Neural progenitor cell (in vitro differentiated cells): ENCODE data around the gene IRF8. TPM values are rescaled to one million over a fixed set of nuclear protein-coding genes. Genes with fewer than 3 reads are reported as not detected.

ENCODE experiments used
- DNase-seq: peaks from one replicate; pipeline ENCODE4 v3.0.0-alpha.2; 2016; ENCODE audit warnings: low spot score
- H2AFZ ChIP-seq: fragments of 200-600 bp; sonication (generic); replicated peaks from 2 replicates; pipeline ENCODE4 v1.6.1; 2016; ENCODE audit warnings: antibody characterized with exemption
- H3F3A ChIP-seq: fragments of 200-600 bp; sonication (generic); 2 replicates; pipeline ENCODE4 v1.6.1; 2016; ENCODE audit warnings: antibody characterized with exemption, low read depth
- H3K27ac ChIP-seq: fragments of 200-600 bp; sonication (generic); 2 replicates; pipeline ENCODE4 v1.5.1; 2016; ENCODE audit warnings: mild to moderate bottlenecking
- H3K27me3 ChIP-seq: fragments of 200-600 bp; sonication (generic); 2 replicates; pipeline ENCODE4 v1.6.1; 2016; ENCODE audit warnings: mild to moderate bottlenecking, moderate library complexity
- H3K36me3 ChIP-seq: fragments of 200-600 bp; sonication (generic); 2 replicates; pipeline ENCODE4 v1.5.1; 2016
- H3K4me1 ChIP-seq: fragments of 200-600 bp; sonication (generic); 2 replicates; pipeline ENCODE4 v1.6.1; 2016; ENCODE audit warnings: mixed run types
- H3K4me2 ChIP-seq: fragments of 200-600 bp; sonication (generic); 2 replicates; pipeline ENCODE4 v1.6.1; 2016
- H3K4me3 ChIP-seq: fragments of 200-600 bp; sonication (generic); 2 replicates; pipeline ENCODE4 v1.5.1; 2016
- H3K79me2 ChIP-seq: fragments of 200-600 bp; sonication (generic); 2 replicates; pipeline ENCODE4 v1.6.1; 2016; ENCODE audit warnings: low read depth
- H3K9ac ChIP-seq: fragments of 200-600 bp; sonication (generic); 2 replicates; pipeline ENCODE4 v1.6.1; 2016
- H3K9me3 ChIP-seq: fragments of 200-600 bp; sonication (generic); 2 replicates; pipeline ENCODE4 v1.5.1; 2016; ENCODE audit warnings: low read depth
- H4K20me1 ChIP-seq: fragments of 200-600 bp; sonication (generic); 2 replicates; pipeline ENCODE4 v1.6.1; 2016; ENCODE audit warnings: low read depth
- H3K27ac Mint-ChIP-seq: 3 replicates; pipeline ENCODE4 v1.8.0; 2021; ENCODE audit warnings: mixed read lengths
- H3K27me3 Mint-ChIP-seq: 2 replicates; pipeline ENCODE4 v1.8.0; 2022; ENCODE audit warnings: low read depth, mild to moderate bottlenecking, inconsistent platforms, moderate library complexity, mixed read lengths; ENCODE audit not compliant: insufficient read depth
- H3K36me3 Mint-ChIP-seq: 3 replicates; pipeline ENCODE4 v1.8.0; 2021; ENCODE audit warnings: mixed read lengths
- H3K4me1 Mint-ChIP-seq: 3 replicates; pipeline ENCODE4 v1.8.0; 2021; ENCODE audit warnings: mixed read lengths
- H3K4me3 Mint-ChIP-seq: 3 replicates; pipeline ENCODE4 v1.8.0; 2021; ENCODE audit warnings: mild to moderate bottlenecking, moderate library complexity, mixed read lengths
- H3K9me3 Mint-ChIP-seq: 3 replicates; pipeline ENCODE4 v1.8.0; 2020; ENCODE audit warnings: mixed read lengths
- EZH2 ChIP-seq: fragments of 200-600 bp; sonication (generic); IDR thresholded peaks from 2 replicates; pipeline ENCODE4 v1.6.1; 2017; ENCODE audit warnings: antibody characterized with exemption, mild to moderate bottlenecking, moderate library complexity
- EZH2phosphoT487 ChIP-seq: fragments of 200-600 bp; sonication (generic); IDR thresholded peaks from 2 replicates; pipeline ENCODE4 v1.6.1; 2017; ENCODE audit warnings: antibody characterized with exemption
- total RNA-seq: library from RNA; depleted of rRNA; stranded (reverse); fragments of >200 nt; gene quantifications from 2 replicates; pipeline ENCODE4 v1.2.3, GENCODE V29; 2015; ENCODE audit warnings: low replicate concordance
- TF ChIP-seq, protein P1 (sequence below): fragments of 200-600 bp; sonication (generic); IDR thresholded peaks from 2 replicates; pipeline ENCODE4 v1.5.1; 2017; ENCODE audit warnings: antibody characterized with exemption, mild to moderate bottlenecking

Gene IRF8
- total RNA-seq, 1 donor from 2014 or later: 1.2 TPM

DNA sequence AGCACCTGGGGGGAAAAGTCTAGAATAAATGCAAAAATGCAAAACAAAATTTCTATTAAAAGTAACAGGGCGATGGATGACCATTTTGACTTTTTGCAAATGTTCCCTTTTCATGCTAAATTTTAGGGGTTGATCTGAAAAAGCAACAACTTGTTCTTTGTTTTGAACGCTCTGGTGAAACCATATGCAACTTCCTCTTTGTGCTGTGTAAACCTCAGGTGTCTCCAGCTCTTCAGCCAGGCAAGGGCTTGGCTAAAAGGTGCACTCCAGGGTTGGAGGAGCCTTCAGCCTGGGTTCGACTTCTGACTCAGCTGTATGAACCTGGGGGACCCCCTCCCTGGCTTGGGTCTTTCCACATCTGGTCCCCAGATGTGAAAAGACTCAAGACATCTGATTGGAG, 9.5 kb downstream of the IRF8 start:
- Histone ChIP-seq H3K9ac (no peak overlapping the region), H3K27ac (no peak overlapping the region), H3K27me3 (peaks cover 1% of the 10 kb centered on the region), H3K36me3 (no peaks in the 10 kb centered on the region), H3K4me1 (peaks cover 14% of the 10 kb centered on the region), H3K79me2 (no peaks in the 10 kb centered on the region), H3K4me2 (no peak overlapping the region), H3K9me3 (no peaks in the 10 kb centered on the region), H2AFZ (no peak overlapping the region), H3F3A (peaks cover 5% of the 10 kb centered on the region), H3K4me3 (no peak overlapping the region), H4K20me1 (no peaks in the 10 kb centered on the region)
- Mint-ChIP-seq H3K27ac (no peak overlapping the region), H3K4me1 (peaks cover 24% of the 10 kb centered on the region), H3K36me3 (no peaks in the 10 kb centered on the region), H3K9me3 (peaks cover 32% of the 10 kb centered on the region), H3K4me3 (no peak overlapping the region), H3K27me3 (peaks cover 35% of the 10 kb centered on the region)
- DNase-seq: no peak
- no peak for TF ChIP-seq EZH2
- no peak for TF ChIP-seq EZH2phosphoT487

DNA sequence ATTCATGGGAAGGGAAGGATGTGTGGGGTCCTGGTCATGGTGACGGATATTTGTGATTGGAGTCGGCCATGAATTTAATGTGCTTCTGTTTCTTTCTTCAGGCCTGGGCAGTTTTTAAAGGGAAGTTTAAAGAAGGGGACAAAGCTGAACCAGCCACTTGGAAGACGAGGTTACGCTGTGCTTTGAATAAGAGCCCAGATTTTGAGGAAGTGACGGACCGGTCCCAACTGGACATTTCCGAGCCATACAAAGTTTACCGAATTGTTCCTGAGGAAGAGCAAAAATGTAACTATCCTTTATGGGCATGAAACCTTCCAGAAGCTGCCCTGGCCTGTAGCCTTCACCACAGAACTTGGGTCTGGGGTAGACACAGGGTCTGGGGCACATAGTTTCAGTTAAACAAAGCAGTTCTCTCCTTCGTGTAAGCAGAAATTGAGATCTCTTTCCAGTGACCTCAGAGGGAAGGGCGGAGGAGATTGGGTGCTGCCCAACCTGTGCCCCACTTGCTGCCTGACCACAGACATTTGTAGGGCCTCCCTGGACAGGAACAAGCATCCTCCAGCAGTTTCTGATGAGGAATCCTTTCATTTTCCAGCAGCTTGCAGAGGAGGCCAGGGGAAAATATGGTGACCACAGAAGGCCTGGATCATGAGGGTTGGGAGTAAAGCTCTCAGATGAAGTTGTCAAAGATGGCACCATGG, 10.1 kb downstream of the IRF8 start:
- H3K4me3 ChIP-seq: no peak overlapping the region
- Mint-ChIP-seq H3K4me1 (peaks cover 30% of the 10 kb centered on the region), H3K27me3 (peaks cover 32% of the 10 kb centered on the region), H3K36me3 (no peaks in the 10 kb centered on the region), H3K9me3 (peaks cover 27% of the 10 kb centered on the region), H3K4me3 (no peak overlapping the region), H3K27ac (no peak overlapping the region)
- peaks cover 20% of the 10 kb centered on the region for H3K4me1 ChIP-seq
- H2AFZ ChIP-seq: no peak overlapping the region
- DNase-seq: no peak
- no peaks in the 10 kb centered on the region for H3K79me2 ChIP-seq
- H3K9me3 ChIP-seq: no peaks in the 10 kb centered on the region
- H4K20me1 ChIP-seq: no peaks in the 10 kb centered on the region
- no peak overlapping the region for H3K4me2 ChIP-seq
- no peak overlapping the region for H3K27ac ChIP-seq
- TF ChIP-seq, protein P1, sequence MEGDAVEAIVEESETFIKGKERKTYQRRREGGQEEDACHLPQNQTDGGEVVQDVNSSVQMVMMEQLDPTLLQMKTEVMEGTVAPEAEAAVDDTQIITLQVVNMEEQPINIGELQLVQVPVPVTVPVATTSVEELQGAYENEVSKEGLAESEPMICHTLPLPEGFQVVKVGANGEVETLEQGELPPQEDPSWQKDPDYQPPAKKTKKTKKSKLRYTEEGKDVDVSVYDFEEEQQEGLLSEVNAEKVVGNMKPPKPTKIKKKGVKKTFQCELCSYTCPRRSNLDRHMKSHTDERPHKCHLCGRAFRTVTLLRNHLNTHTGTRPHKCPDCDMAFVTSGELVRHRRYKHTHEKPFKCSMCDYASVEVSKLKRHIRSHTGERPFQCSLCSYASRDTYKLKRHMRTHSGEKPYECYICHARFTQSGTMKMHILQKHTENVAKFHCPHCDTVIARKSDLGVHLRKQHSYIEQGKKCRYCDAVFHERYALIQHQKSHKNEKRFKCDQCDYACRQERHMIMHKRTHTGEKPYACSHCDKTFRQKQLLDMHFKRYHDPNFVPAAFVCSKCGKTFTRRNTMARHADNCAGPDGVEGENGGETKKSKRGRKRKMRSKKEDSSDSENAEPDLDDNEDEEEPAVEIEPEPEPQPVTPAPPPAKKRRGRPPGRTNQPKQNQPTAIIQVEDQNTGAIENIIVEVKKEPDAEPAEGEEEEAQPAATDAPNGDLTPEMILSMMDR: no peak
- TF ChIP-seq EZH2: no peak
- no peak for TF ChIP-seq EZH2phosphoT487
- H3K27me3 ChIP-seq: no peaks in the 10 kb centered on the region
- H3F3A ChIP-seq: peaks cover 5% of the 10 kb centered on the region
- no peaks in the 10 kb centered on the region for H3K36me3 ChIP-seq
- no peak overlapping the region for H3K9ac ChIP-seq

DNA sequence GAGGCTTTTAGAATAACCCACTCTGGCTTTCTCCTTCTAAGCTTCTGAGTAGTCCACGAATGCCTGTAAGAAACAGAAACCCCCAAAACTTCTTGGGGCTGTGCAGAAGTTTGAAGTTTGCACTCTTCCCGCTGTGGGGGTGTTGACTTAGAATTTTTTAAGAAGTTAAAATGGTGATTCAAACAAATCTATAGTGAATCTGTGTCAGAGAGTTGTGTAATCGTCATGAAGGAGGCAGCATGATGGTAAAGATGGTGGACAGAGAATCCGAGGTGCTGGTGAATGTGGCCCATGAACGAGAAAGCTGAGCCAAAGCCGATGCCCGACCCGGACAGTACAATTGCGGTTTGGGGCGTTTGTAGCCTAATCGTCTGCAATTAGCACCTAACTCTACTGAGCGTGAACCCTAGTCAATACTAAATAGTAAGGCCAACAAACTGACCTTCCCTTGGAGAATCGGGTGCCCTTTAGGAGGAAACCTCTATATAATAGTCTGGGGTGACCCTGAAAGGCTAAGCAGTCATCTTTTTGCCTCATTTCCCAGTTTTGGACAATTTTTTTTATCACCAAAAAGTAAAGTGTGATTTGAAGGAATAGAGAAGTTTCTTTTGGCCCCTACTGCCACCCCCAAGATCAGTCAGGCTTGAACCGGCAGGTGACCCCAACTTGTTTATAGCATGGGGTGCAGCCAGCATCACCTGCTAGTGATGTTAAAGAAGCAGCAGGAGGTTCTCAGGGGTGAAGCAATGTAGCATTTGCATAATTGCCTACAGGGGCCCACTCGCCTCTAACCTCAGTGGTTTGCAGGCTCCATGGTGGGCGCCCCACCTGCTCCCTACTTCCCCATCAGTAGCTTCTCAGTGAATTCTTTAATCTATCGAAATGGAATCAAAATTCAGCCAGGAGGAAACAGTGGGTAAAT, 11.2 kb downstream of the IRF8 start:
- Mint-ChIP-seq H3K27ac (no peak overlapping the region), H3K4me3 (no peak overlapping the region), H3K36me3 (no peaks in the 10 kb centered on the region), H3K4me1 (peaks cover 38% of the 10 kb centered on the region), H3K9me3 (peaks cover 15% of the 10 kb centered on the region), H3K27me3 (peaks cover 27% of the 10 kb centered on the region)
- H2AFZ ChIP-seq: no peak overlapping the region
- peaks cover 22% of the 10 kb centered on the region for H3K4me1 ChIP-seq
- H3K27ac ChIP-seq: no peak overlapping the region
- H3K27me3 ChIP-seq: no peaks in the 10 kb centered on the region
- no peak overlapping the region for H3K4me2 ChIP-seq
- no peak overlapping the region for H3K4me3 ChIP-seq
- no peaks in the 10 kb centered on the region for H3K79me2 ChIP-seq
- peaks cover 5% of the 10 kb centered on the region for H3F3A ChIP-seq
- H3K9me3 ChIP-seq: no peaks in the 10 kb centered on the region
- TF ChIP-seq EZH2 (no peak), EZH2phosphoT487 (no peak)
- TF ChIP-seq, protein P1: no peak
- H4K20me1 ChIP-seq: no peaks in the 10 kb centered on the region
- H3K9ac ChIP-seq: no peak overlapping the region
- DNase-seq: no peak
- H3K36me3 ChIP-seq: no peaks in the 10 kb centered on the region
